ENCODE measurements around the gene DEDD.
A peak's percentile ranks its signal among the peaks of the same experiment; 100 is the strongest.

DEDD gene

GRCh38 chr1:161163793-161164192 lies 31.3 kb upstream of the DEDD start:
- DNase-seq (ENCODE audit: low read depth in 2 of 2), result no peak

GRCh38 chr1:161162806-161163205 lies 30.3 kb upstream of the DEDD start:
- DNase-seq (ENCODE audit: low read depth in 2 of 2), result no peak

GRCh38 chr1:161162052-161162451 lies 29.6 kb upstream of the DEDD start:
- no peak for DNase-seq (ENCODE audit: low read depth in 2 of 2)

- DNase-seq (ENCODE audit: low read depth in 2 of 2), result no peak
Observed at GRCh38 chr1:161161652-161162051, 29.2 kb upstream of the DEDD start.

- DNase-seq (ENCODE audit: low read depth in 2 of 2), result no peak
Observed at GRCh38 chr1:161160671-161161145, 28.2 kb upstream of the DEDD start.

GRCh38 chr1:161159913-161160243 lies 27.4 kb upstream of the DEDD start:
- no peak for DNase-seq (ENCODE audit: low read depth in 2 of 2)

GRCh38 chr1:161159087-161159912 lies 26.8 kb upstream of the DEDD start, which contains the start of gene USP21:
Gene USP21 (plus strand): TSS chr1:161159500. CDS start chr1:161160641, 1,141 bp downstream.
- peak; percentile 81 to 82 for DNase-seq (ENCODE audit: low read depth in 2 of 2)

- DNase-seq (ENCODE audit: low read depth in 2 of 2), result no peak
Observed at GRCh38 chr1:161158316-161159010, 26.0 kb upstream of the DEDD start.

GRCh38 chr1:161157867-161158266 lies 25.4 kb upstream of the DEDD start:
- no peak for DNase-seq (ENCODE audit: low read depth in 2 of 2)

- peak; percentile 48 to 50 for DNase-seq (ENCODE audit: low read depth in 2 of 2)
Observed at GRCh38 chr1:161153682-161154337, 21.3 kb upstream of the DEDD start, which contains the start of gene UFC1. Gene UFC1 (plus strand): TSS chr1:161153978. CDS start chr1:161153998, 20 bp downstream.

GRCh38 chr1:161153176-161153575 lies 20.7 kb upstream of the DEDD start:
- DNase-seq (ENCODE audit: low read depth in 2 of 2), result no peak

- no peak for DNase-seq (ENCODE audit: low read depth in 2 of 2)
Observed at GRCh38 chr1:161145832-161146231, 13.4 kb upstream of the DEDD start.

- DNase-seq (ENCODE audit: low read depth in 2 of 2), result no peak
Observed at GRCh38 chr1:161140755-161141400, 8.4 kb upstream of the DEDD start.

GRCh38 chr1:161139766-161140165 lies 7.3 kb upstream of the DEDD start:
- no peak for DNase-seq (ENCODE audit: low read depth in 2 of 2)

- no peak for DNase-seq (ENCODE audit: low read depth in 2 of 2)
Observed at GRCh38 chr1:161138431-161138830, 6.0 kb upstream of the DEDD start.

- DNase-seq (ENCODE audit: low read depth in 2 of 2), result no peak
Observed at GRCh38 chr1:161137881-161138280, 5.4 kb upstream of the DEDD start.

- DNase-seq (ENCODE audit: low read depth in 2 of 2), result no peak
Observed at GRCh38 chr1:161133220-161133740, 813 bp upstream of the DEDD start.

GRCh38 chr1:161131523-161132409 lies 701 bp downstream of the DEDD start:
- DNase-seq (ENCODE audit: low read depth in 2 of 2), result no peak

- DNase-seq (ENCODE audit: low read depth in 2 of 2), result no peak
Observed at GRCh38 chr1:161130266-161130665, 2.2 kb downstream of the DEDD start.

GRCh38 chr1:161128591-161129420 lies 3.7 kb downstream of the DEDD start:
- DNase-seq (ENCODE audit: low read depth in 2 of 2), result no peak
